Gastrocnemius medialis (tissue), 4 donors: Measurements from ENCODE around the gene TNC.

Experiments
- CTCF ChIP-seq, 5 experiments: fragments of 450-650 bp in 3 of 5; fragments of 200-600 bp in 2 of 5; sonication (generic) in 2 of 5; IDR thresholded peaks in 4 of 5; conservative IDR thresholded peaks in 1 of 5; 1 replicate in 4 of 5; 2 replicates in 1 of 5; pipeline ENCODE4 v1.5.1; 2016 to 2019; ENCODE audit warnings: antibody characterized with exemption in 5 of 5, mild to moderate bottlenecking in 3 of 5, moderate library complexity in 3 of 5
- POLR2A ChIP-seq, 2 donors: fragments of 450-650 bp; IDR thresholded peaks; one replicate each; pipeline ENCODE4 v1.6.1; 2017; ENCODE audit warnings: antibody characterized with exemption in 2 of 2, mild to moderate bottlenecking in 2 of 2, moderate library complexity in 2 of 2

DNA sequence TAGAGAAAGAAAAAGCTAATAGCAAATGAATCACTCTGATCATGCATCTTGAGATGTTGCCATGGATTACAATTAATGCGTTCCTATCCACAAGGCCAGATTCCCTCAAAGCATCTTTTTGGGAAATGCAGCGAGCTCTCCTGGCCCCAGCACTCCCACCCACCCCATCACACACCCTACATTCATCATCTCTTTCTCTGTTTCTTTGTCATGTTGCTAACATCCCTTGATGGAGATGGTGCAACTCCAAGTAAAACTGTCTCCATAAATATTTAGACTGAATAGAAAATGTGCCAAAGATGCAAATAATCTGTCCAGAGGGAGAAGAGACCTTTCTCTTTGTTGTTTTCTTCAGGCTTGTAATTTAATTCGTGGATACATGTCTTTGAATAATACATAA is 30.8 kb upstream of the TNC start:
- TF ChIP-seq POLR2A (IDR thresholded peaks at IDR 0.05) (no peak), CTCF (IDR thresholded peaks at IDR 0.05 in 4 of 5, conservative IDR thresholded peaks at IDR 0.05 in 1 of 5) (no peak)
